HepG2 (cell line): ENCODE results near the gene ALLC. TPM values are rescaled to one million over a fixed set of nuclear protein-coding genes. Genes with fewer than 3 reads are reported as not detected.

Source experiments
- ATAC-seq: fragments of 200-7000 bp; cut with Tn5 transposase; 3 replicates; pipeline ENCODE4 v1.9.1; 2020; ENCODE audit warnings: mild to moderate bottlenecking, moderate library complexity
- BruUV-seq: library from RNA; stranded (reverse); fragments of 400-500 nt; replicated peaks from 2 replicates; lab custom pipeline; 2021; lab: Mats Ljungman, UMichigan
- CTCF ChIA-PET: fragments of 300-600 bp; formaldehyde crosslinking; extraction: SDS; loops from one replicate; lab custom pipeline; 2021; ENCODE audit warnings: low total read pairs, inconsistent platforms, low intra/inter-chr PET ratio; lab: Yijun Ruan, JAX
- POLR2A ChIA-PET: fragments of 350-600 bp; sonication (Branson Sonifier 250); formaldehyde crosslinking; loops from one replicate; lab custom pipeline; 2020; ENCODE audit warnings: antibody characterized with exemption, inconsistent platforms; lab: Yijun Ruan, JAX
- DNase-seq: peaks from one replicate; pipeline ENCODE4 v3.0.0-alpha.2; 2015; ENCODE audit warnings: low spot score
- FAIRE-seq: peaks from 3 replicates; lab custom pipeline; 2011; peaks lifted over from hg19 to GRCh38; lab: Jason Lieb, UNC
- H2AFZ ChIP-seq: one replicate; pipeline ENCODE4 v1.6.1; 2011; ENCODE audit warnings: low read length, inconsistent platforms
- H3K27ac ChIP-seq: fragments of 300-600 bp; 3 replicates; pipeline ENCODE4 v1.8.0; 2011; ENCODE audit warnings: mixed run types, mild to moderate bottlenecking, mixed read lengths, low read length, inconsistent platforms; ENCODE audit not compliant: insufficient read depth; ENCODE audit errors: extremely low read length
- H3K27me3 ChIP-seq, 2 experiments: fragments of 200-600 bp in 1 of 2; 2 replicates in 1 of 2; 3 replicates in 1 of 2; pipeline versions ENCODE4 v1.6.0 to v1.8.0; 2011; ENCODE audit warnings: low read length in 2 of 2, mild to moderate bottlenecking in 2 of 2, moderate library complexity in 2 of 2, inconsistent platforms in 1 of 2; ENCODE audit not compliant: insufficient read depth in 2 of 2, control insufficient read depth in 1 of 2
- H3K36me3 ChIP-seq, 2 experiments: fragments of 200-600 bp in 1 of 2; replicated peaks in 1 of 2; 2 replicates in 1 of 2; 3 replicates in 1 of 2; pipeline versions ENCODE4 v1.5.1 to v1.8.0; 2011; ENCODE audit warnings: low read length in 2 of 2, inconsistent platforms in 1 of 2; ENCODE audit not compliant: insufficient read depth in 2 of 2, control insufficient read depth in 1 of 2
- H3K4me1 ChIP-seq: 2 replicates; pipeline ENCODE4 v1.5.1; 2012; ENCODE audit warnings: low read length, inconsistent platforms; ENCODE audit not compliant: insufficient read depth
- H3K4me2 ChIP-seq: 2 replicates; pipeline ENCODE4 v1.6.0; 2011; ENCODE audit warnings: low read depth, low read length, inconsistent platforms
- H3K4me3 ChIP-seq, 3 experiments: fragments of 200-600 bp in 1 of 3; sonication (generic), shearing (Covaris generic) in 1 of 3; replicated peaks in 1 of 3; 2 replicates each; pipeline ENCODE4 v1.5.1; 2011 to 2016; ENCODE audit warnings: low read length in 3 of 3, inconsistent platforms in 2 of 3, low read depth in 2 of 3, mild to moderate bottlenecking in 2 of 3, control low read depth in 1 of 3, mixed read lengths in 1 of 3; ENCODE audit not compliant: insufficient read depth in 1 of 3
- H3K79me2 ChIP-seq: one replicate; pipeline ENCODE4 v1.6.1; 2011; ENCODE audit warnings: low read length, inconsistent platforms; ENCODE audit not compliant: insufficient read depth
- H3K9ac ChIP-seq: 2 replicates; pipeline ENCODE4 v1.6.0; 2011; ENCODE audit warnings: mild to moderate bottlenecking, low read depth, low read length, inconsistent platforms; ENCODE audit not compliant: insufficient read depth
- H3K9me3 ChIP-seq: 2 replicates; pipeline ENCODE4 v1.5.1; 2012; ENCODE audit warnings: mild to moderate bottlenecking, low read length
- H4K20me1 ChIP-seq: 2 replicates; pipeline ENCODE4 v1.6.0; 2011; ENCODE audit warnings: inconsistent platforms, mild to moderate bottlenecking, low read length, moderate library complexity; ENCODE audit not compliant: insufficient read depth
- ELF3 ChIP-seq: IDR thresholded peaks from 2 replicates; pipeline ENCODE4 v1.6.1; 2016; ENCODE audit warnings: missing genetic modification reagents, missing compliant biosample characterization
- MEF2D ChIP-seq: sonication (generic); formaldehyde crosslinking; IDR thresholded peaks from 2 replicates; pipeline ENCODE4 v1.5.1; 2020; ENCODE audit warnings: mild to moderate bottlenecking, missing genetic modification reagents
- MTA1 ChIP-seq: sonication (generic); formaldehyde crosslinking; IDR thresholded peaks from 2 replicates; pipeline ENCODE4 v1.4.0; 2020; ENCODE audit warnings: missing genetic modification reagents, mild to moderate bottlenecking, borderline replicate concordance
- NCOA5 ChIP-seq: sonication (generic); formaldehyde crosslinking; IDR thresholded peaks from 2 replicates; pipeline ENCODE4 v1.4.0; 2020; ENCODE audit warnings: missing genetic modification reagents
- NFKB2 ChIP-seq: sonication (generic); formaldehyde crosslinking; IDR thresholded peaks from 2 replicates; pipeline ENCODE4 v1.4.0; 2020; ENCODE audit warnings: missing genetic modification reagents, borderline replicate concordance
- NKX3-1 ChIP-seq: sonication (generic); formaldehyde crosslinking; IDR thresholded peaks from 2 replicates; pipeline ENCODE4 v1.5.0; 2020; ENCODE audit warnings: missing genetic modification reagents
- NONO ChIP-seq, 2 experiments: fragments of 450-650 bp in 1 of 2; sonication (generic) in 1 of 2; formaldehyde crosslinking in 1 of 2; IDR thresholded peaks in 1 of 2; conservative IDR thresholded peaks in 1 of 2; 2 replicates each; pipeline versions ENCODE4 v1.6.1 to v1.8.0; 2017 to 2022; ENCODE audit warnings: mild to moderate bottlenecking in 1 of 2, missing genetic modification reagents in 1 of 2, moderate library complexity in 1 of 2
- ZNF207 ChIP-seq: fragments of 450-650 bp; IDR thresholded peaks from 2 replicates; pipeline ENCODE4 v1.6.1; 2016; ENCODE audit warnings: antibody characterized with exemption, borderline replicate concordance
- ZNF234 ChIP-seq: sonication (generic); formaldehyde crosslinking; conservative IDR thresholded peaks from 2 replicates; pipeline ENCODE4 v1.5.1; 2020; ENCODE audit warnings: mild to moderate bottlenecking, missing genetic modification reagents
- ZNF546 ChIP-seq: sonication (generic); formaldehyde crosslinking; conservative IDR thresholded peaks from 2 replicates; pipeline ENCODE4 v1.8.1; 2023; ENCODE audit warnings: mild to moderate bottlenecking, missing genetic modification reagents
- ZNF598 ChIP-seq: sonication (generic); formaldehyde crosslinking; IDR thresholded peaks from 2 replicates; pipeline ENCODE4 v1.5.1; 2020; ENCODE audit warnings: mild to moderate bottlenecking, missing genetic modification reagents, borderline replicate concordance
- ZNF883 ChIP-seq: sonication (generic); formaldehyde crosslinking; IDR thresholded peaks from 2 replicates; pipeline ENCODE4 v1.5.1; 2020; ENCODE audit warnings: mild to moderate bottlenecking, missing genetic modification reagents; ENCODE audit errors: not compliant biosample characterization
- WGBS: methylation state at CpG from one replicate; pipeline ENCODE4 v1.1.6; 2017; ENCODE audit warnings: low lambda C conversion rate; 5-methylcytosine and 5-hydroxymethylcytosine counted together
- in situ Hi-C: cut with HindIII; loops from 2 replicates; pipeline ENCODE4 v1.10.0; 2017; ENCODE audit warnings: low pct_unique_long_range_greater_than_20kb; ENCODE audit not compliant: extremely low pct_ligation_motif_present
- intact Hi-C: fragments of 100-400 bp; cut with micrococcal nuclease; formaldehyde crosslinking; loops from one replicate; pipeline ENCODE4 v1.10.0; 2022; ENCODE audit not compliant: unreplicated experiment
- polyA plus RNA-seq, 8 experiments: library from polyadenylated mRNA; depleted of rRNA in 3 of 8; stranded (reverse) in 7 of 8; unstranded in 1 of 8; fragments of >200 nt; fragmentation: Illumina TruSeq in 4 of 8; extraction: Trizol in 4 of 8; gene quantifications; 2 replicates each; pipeline versions ENCODE4 v1.2.1 to v1.2.3, GENCODE V29; 2011 to 2016; ENCODE audit warnings: low read depth in 4 of 8, missing spikeins in 1 of 8, mixed read lengths in 1 of 8; ENCODE audit not compliant: insufficient read depth in 1 of 8
- total RNA-seq, 5 experiments: library from RNA; depleted of rRNA; stranded (reverse); fragments of >200 nt; fragmentation: Illumina TruSeq; extraction: Trizol; gene quantifications; 2 replicates each; pipeline ENCODE4 v1.2.3, GENCODE V29; 2016; ENCODE audit warnings: low read depth in 1 of 5
- TF ChIP-seq, protein P1 (sequence below): sonication (generic); formaldehyde crosslinking; IDR thresholded peaks from 2 replicates; pipeline ENCODE4 v1.4.0; 2020; ENCODE audit warnings: low read depth, missing genetic modification reagents
- TF ChIP-seq, protein P2 (sequence below): sonication (generic); formaldehyde crosslinking; IDR thresholded peaks from 2 replicates; pipeline ENCODE4 v1.4.0; 2020; ENCODE audit warnings: missing genetic modification reagents
- TF ChIP-seq, protein P3 (sequence below): IDR thresholded peaks from 2 replicates; pipeline ENCODE4 v1.6.1; 2018; ENCODE audit warnings: missing genetic modification reagents
- TF ChIP-seq, protein P4 (sequence below): sonication (generic); formaldehyde crosslinking; conservative IDR thresholded peaks from 2 replicates; pipeline ENCODE4 v1.8.0; 2022; ENCODE audit warnings: low read depth, missing genetic modification reagents

Gene ALLC
- total and polyA plus RNA-seq, 2 of the 13 experiments (the other 11 are each of a cell fraction or from before 2014, with no cell fraction given): 0.08 to 0.11 TPM

DNA sequence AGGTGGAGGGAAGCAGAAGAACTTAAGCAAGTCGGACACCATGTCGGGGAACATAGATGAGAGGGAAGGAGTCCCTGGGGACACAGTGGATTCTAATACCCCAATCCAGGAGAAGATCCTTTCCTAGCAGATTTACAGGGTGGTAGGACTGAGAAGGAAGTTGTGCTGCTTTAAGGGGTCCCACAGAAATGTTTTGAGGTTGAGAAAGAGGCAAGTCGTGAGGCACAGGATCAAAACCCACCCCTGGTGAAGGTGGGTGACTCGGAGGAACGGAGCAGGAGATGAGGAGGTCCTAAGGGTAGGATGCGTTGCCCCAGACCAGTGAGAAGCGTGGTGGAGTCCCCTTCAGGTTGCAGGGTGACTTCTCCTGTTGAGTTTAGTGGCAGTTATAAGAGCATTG, 78.1 kb downstream of the ALLC start:
- Histone ChIP-seq H2AFZ (no peak overlapping the region), H3K27ac (no peak overlapping the region), H3K4me3 (no peak overlapping the region), H3K36me3 (no peaks in the 10 kb centered on the region), H3K9me3 (no peaks in the 10 kb centered on the region), H3K4me1 (no peaks in the 10 kb centered on the region), H3K27me3 (peaks cover 5 to 49% of the 10 kb centered on the region in 2 experiments), H3K9ac (no peak overlapping the region), H3K4me2 (no peak overlapping the region), H4K20me1 (no peaks in the 10 kb centered on the region), H3K79me2 (no peaks in the 10 kb centered on the region)
- intact Hi-C loops (no loop called here), in situ Hi-C loops (no loop called here)
- no peak for ATAC-seq
- DNase-seq: no peak
- POLR2A ChIA-PET: no interaction called here
- TF ChIP-seq ZNF598 (no peak), ZNF883 (CRISPR knock-in tag) (no peak), NKX3-1 (CRISPR knock-in tag) (no peak), MEF2D (CRISPR knock-in tag) (no peak), NCOA5 (CRISPR knock-in tag) (no peak), NONO (IDR thresholded peaks at IDR 0.05) (no peak), NONO (CRISPR knock-in tag; conservative IDR thresholded peaks at IDR 0.05) (no peak), NFKB2 (CRISPR knock-in tag) (no peak), ZNF207 (no peak), ZNF234 (CRISPR knock-in tag) (no peak), MTA1 (CRISPR knock-in tag) (no peak), ELF3 (no peak), ZNF546 (CRISPR knock-in tag) (no peak)
- TF ChIP-seq, protein P1, sequence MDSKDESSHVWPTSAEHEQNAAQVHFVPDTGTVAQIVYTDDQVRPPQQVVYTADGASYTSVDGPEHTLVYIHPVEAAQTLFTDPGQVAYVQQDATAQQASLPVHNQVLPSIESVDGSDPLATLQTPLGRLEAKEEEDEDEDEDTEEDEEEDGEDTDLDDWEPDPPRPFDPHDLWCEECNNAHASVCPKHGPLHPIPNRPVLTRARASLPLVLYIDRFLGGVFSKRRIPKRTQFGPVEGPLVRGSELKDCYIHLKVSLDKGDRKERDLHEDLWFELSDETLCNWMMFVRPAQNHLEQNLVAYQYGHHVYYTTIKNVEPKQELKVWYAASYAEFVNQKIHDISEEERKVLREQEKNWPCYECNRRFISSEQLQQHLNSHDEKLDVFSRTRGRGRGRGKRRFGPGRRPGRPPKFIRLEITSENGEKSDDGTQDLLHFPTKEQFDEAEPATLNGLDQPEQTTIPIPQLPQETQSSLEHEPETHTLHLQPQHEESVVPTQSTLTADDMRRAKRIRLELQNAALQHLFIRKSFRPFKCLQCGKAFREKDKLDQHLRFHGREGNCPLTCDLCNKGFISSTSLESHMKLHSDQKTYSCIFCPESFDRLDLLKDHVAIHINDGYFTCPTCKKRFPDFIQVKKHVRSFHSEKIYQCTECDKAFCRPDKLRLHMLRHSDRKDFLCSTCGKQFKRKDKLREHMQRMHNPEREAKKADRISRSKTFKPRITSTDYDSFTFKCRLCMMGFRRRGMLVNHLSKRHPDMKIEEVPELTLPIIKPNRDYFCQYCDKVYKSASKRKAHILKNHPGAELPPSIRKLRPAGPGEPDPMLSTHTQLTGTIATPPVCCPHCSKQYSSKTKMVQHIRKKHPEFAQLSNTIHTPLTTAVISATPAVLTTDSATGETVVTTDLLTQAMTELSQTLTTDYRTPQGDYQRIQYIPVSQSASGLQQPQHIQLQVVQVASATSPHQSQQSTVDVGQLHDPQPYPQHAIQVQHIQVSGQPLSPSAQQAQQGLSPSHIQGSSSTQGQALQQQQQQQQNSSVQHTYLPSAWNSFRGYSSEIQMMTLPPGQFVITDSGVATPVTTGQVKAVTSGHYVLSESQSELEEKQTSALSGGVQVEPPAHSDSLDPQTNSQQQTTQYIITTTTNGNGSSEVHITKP (CRISPR knock-in tag): no peak
- TF ChIP-seq, protein P2, sequence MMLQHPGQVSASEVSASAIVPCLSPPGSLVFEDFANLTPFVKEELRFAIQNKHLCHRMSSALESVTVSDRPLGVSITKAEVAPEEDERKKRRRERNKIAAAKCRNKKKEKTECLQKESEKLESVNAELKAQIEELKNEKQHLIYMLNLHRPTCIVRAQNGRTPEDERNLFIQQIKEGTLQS (CRISPR knock-in tag): no peak
- TF ChIP-seq, protein P3, sequence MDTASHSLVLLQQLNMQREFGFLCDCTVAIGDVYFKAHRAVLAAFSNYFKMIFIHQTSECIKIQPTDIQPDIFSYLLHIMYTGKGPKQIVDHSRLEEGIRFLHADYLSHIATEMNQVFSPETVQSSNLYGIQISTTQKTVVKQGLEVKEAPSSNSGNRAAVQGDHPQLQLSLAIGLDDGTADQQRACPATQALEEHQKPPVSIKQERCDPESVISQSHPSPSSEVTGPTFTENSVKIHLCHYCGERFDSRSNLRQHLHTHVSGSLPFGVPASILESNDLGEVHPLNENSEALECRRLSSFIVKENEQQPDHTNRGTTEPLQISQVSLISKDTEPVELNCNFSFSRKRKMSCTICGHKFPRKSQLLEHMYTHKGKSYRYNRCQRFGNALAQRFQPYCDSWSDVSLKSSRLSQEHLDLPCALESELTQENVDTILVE: no peak
- TF ChIP-seq, protein P4, sequence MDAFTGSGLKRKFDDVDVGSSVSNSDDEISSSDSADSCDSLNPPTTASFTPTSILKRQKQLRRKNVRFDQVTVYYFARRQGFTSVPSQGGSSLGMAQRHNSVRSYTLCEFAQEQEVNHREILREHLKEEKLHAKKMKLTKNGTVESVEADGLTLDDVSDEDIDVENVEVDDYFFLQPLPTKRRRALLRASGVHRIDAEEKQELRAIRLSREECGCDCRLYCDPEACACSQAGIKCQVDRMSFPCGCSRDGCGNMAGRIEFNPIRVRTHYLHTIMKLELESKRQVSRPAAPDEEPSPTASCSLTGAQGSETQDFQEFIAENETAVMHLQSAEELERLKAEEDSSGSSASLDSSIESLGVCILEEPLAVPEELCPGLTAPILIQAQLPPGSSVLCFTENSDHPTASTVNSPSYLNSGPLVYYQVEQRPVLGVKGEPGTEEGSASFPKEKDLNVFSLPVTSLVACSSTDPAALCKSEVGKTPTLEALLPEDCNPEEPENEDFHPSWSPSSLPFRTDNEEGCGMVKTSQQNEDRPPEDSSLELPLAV (CRISPR knock-in tag): no peak
- no peak for FAIRE-seq
- WGBS: 26% methylated on average over 7 of the region's 7 CpGs
- CTCF ChIA-PET: no interaction called here
- no TSS peak for BruUV-seq
